K562 (cell line): ENCODE data around the gene ZNRD2. TPM values are rescaled to one million over a fixed set of nuclear protein-coding genes. Genes with fewer than 3 reads are reported as not detected.

Experiments used
- CBFA2T2 ChIP-seq: fragments of 450-650 bp; conservative IDR thresholded peaks from 2 replicates; pipeline ENCODE4 v1.6.1; 2017; ENCODE audit warnings: mild to moderate bottlenecking
- E2F4 ChIP-seq: sonication (generic); formaldehyde crosslinking; IDR thresholded peaks from 2 replicates; pipeline ENCODE4 v1.8.0; 2022; ENCODE audit warnings: mild to moderate bottlenecking, low read depth, missing genetic modification reagents
- ID3 ChIP-seq, 2 experiments: fragments of 250-450 bp in 1 of 2; fragments of 450-650 bp in 1 of 2; sonication (Bioruptor Pico) in 1 of 2; IDR thresholded peaks; 2 replicates each; pipeline versions ENCODE4 v1.6.1 to v1.8.0; 2016 to 2021; ENCODE audit warnings: mild to moderate bottlenecking in 2 of 2, moderate library complexity in 2 of 2, missing compliant biosample characterization in 1 of 2, missing genetic modification characterization in 1 of 2
- NFIX ChIP-seq: fragments of 250-450 bp; sonication (Bioruptor Pico); IDR thresholded peaks from 2 replicates; pipeline ENCODE4 v1.4.0; 2020; ENCODE audit warnings: low read depth, mild to moderate bottlenecking, moderate library complexity
- TFAP4 ChIP-seq: sonication (generic); formaldehyde crosslinking; IDR thresholded peaks from 2 replicates; pipeline ENCODE4 v1.8.0; 2022; ENCODE audit warnings: missing genetic modification reagents, mild to moderate bottlenecking, moderate library complexity, borderline replicate concordance
- ZNF23 ChIP-seq: fragments of 250-450 bp; sonication (Bioruptor Pico); IDR thresholded peaks from 2 replicates; pipeline ENCODE4 v1.4.0; 2020; ENCODE audit warnings: mild to moderate bottlenecking
- ZNF586 ChIP-seq: fragments of 450-650 bp; formaldehyde crosslinking; conservative IDR thresholded peaks from 2 replicates; pipeline ENCODE4 v1.4.0; 2020; ENCODE audit warnings: mild to moderate bottlenecking, moderate library complexity
- ZNF696 ChIP-seq: fragments of 250-450 bp; sonication (Bioruptor Pico); conservative IDR thresholded peaks from 2 replicates; pipeline ENCODE4 v1.4.0; 2020; ENCODE audit warnings: mild to moderate bottlenecking, moderate library complexity
- ZNF764 ChIP-seq: fragments of 250-450 bp; sonication (Bioruptor Pico); IDR thresholded peaks from 2 replicates; pipeline ENCODE4 v1.4.0; 2020; ENCODE audit warnings: low read depth, mild to moderate bottlenecking, moderate library complexity
- polyA plus RNA-seq, 8 experiments: library from polyadenylated mRNA; depleted of rRNA in 4 of 8; stranded (reverse) in 5 of 8; unstranded in 3 of 8; fragments of >200 nt; fragmentation: Nextera tagmentation in 2 of 8; fragmentation: Illumina TruSeq in 1 of 8; extraction: Ambion mirVana in 2 of 8; extraction: Trizol in 1 of 8; gene quantifications; 2 replicates each; pipeline versions ENCODE4 v1.2.1 to v1.2.3, GENCODE V29; 2011 to 2014; ENCODE audit warnings: inconsistent platforms in 1 of 8, missing spikeins in 1 of 8
- total RNA-seq, 7 experiments: library from RNA; depleted of rRNA in 6 of 7; stranded (reverse); fragments of >200 nt in 6 of 7; fragmentation: Illumina TruSeq in 2 of 7; extraction: Trizol in 2 of 7; gene quantifications; 2 replicates each; pipeline versions ENCODE4 v1.2.1 to v1.2.3, GENCODE V29; 2011 to 2021; ENCODE audit warnings: low replicate concordance in 1 of 7
- TF ChIP-seq, protein P1 (sequence below): fragments of 250-450 bp; sonication (Bioruptor Pico); IDR thresholded peaks from 2 replicates; pipeline ENCODE4 v1.4.0; 2020; ENCODE audit warnings: mild to moderate bottlenecking, moderate library complexity
- TF ChIP-seq, protein P2 (sequence below): sonication (generic); formaldehyde crosslinking; IDR thresholded peaks from 2 replicates; pipeline ENCODE4 v1.8.1; 2023; ENCODE audit warnings: mild to moderate bottlenecking, missing genetic modification reagents

ZNRD2 gene
- total and polyA plus RNA-seq, 9 of the 15 experiments (the other 6 are each of a cell fraction or from before 2014, with no cell fraction given), result 13.4 to 129 (median 60.4) TPM

- TF ChIP-seq ZNF586 (CRISPR knock-in tag) (no peak), ZNF696 (CRISPR knock-in tag) (no peak), ZNF764 (CRISPR knock-in tag) (no peak), CBFA2T2 (no peak), ID3 (CRISPR knock-in tag; IDR thresholded peaks at IDR 0.05) (no peak), ID3 (tag; IDR thresholded peaks at IDR 0.05) (no peak), ZNF23 (CRISPR knock-in tag) (no peak), NFIX (CRISPR knock-in tag) (no peak), TFAP4 (CRISPR knock-in tag) (no peak), E2F4 (CRISPR knock-in tag) (no peak)
- TF ChIP-seq, protein P1, sequence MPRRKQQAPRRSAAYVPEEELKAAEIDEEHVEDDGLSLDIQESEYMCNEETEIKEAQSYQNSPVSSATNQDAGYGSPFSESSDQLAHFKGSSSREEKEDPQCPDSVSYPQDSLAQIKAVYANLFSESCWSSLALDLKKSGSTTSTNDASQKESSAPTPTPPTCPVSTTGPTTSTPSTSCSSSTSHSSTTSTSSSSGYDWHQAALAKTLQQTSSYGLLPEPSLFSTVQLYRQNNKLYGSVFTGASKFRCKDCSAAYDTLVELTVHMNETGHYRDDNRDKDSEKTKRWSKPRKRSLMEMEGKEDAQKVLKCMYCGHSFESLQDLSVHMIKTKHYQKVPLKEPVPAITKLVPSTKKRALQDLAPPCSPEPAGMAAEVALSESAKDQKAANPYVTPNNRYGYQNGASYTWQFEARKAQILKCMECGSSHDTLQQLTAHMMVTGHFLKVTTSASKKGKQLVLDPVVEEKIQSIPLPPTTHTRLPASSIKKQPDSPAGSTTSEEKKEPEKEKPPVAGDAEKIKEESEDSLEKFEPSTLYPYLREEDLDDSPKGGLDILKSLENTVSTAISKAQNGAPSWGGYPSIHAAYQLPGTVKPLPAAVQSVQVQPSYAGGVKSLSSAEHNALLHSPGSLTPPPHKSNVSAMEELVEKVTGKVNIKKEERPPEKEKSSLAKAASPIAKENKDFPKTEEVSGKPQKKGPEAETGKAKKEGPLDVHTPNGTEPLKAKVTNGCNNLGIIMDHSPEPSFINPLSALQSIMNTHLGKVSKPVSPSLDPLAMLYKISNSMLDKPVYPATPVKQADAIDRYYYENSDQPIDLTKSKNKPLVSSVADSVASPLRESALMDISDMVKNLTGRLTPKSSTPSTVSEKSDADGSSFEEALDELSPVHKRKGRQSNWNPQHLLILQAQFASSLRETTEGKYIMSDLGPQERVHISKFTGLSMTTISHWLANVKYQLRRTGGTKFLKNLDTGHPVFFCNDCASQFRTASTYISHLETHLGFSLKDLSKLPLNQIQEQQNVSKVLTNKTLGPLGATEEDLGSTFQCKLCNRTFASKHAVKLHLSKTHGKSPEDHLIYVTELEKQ (CRISPR knock-in tag), result no peak
- TF ChIP-seq, protein P2, sequence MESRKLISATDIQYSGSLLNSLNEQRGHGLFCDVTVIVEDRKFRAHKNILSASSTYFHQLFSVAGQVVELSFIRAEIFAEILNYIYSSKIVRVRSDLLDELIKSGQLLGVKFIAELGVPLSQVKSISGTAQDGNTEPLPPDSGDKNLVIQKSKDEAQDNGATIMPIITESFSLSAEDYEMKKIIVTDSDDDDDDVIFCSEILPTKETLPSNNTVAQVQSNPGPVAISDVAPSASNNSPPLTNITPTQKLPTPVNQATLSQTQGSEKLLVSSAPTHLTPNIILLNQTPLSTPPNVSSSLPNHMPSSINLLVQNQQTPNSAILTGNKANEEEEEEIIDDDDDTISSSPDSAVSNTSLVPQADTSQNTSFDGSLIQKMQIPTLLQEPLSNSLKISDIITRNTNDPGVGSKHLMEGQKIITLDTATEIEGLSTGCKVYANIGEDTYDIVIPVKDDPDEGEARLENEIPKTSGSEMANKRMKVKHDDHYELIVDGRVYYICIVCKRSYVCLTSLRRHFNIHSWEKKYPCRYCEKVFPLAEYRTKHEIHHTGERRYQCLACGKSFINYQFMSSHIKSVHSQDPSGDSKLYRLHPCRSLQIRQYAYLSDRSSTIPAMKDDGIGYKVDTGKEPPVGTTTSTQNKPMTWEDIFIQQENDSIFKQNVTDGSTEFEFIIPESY (CRISPR knock-in tag), result peak; percentile 62; the same call in 1 of the 2 replicates
These were observed 21.9 kb downstream of the ZNRD2 start (continued) for GRCh38 chr11:65591939-65592857.
